ENCODE results near the gene COBL.

Gene COBL

DNA sequence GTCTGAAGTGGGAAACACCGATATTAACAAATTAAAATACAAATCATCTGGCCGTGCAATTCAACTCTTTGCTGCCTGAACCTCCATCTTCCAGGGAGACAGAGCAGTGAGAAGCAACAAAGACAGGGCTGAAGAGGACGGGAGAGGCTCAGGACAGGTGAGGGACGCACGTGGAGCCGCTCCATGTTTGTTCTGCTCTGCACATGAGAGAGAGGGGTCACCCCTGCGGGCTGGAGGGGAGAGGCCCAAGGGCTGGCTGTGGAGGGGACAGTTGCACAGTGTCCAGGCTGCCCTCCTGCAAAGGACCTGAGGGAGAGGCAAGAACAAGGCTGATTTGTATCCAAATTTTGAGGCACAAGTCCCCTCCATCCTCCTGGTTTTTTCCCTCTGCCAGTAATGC is 41.7 kb downstream of the COBL start:
- no peak for DNase-seq

DNA sequence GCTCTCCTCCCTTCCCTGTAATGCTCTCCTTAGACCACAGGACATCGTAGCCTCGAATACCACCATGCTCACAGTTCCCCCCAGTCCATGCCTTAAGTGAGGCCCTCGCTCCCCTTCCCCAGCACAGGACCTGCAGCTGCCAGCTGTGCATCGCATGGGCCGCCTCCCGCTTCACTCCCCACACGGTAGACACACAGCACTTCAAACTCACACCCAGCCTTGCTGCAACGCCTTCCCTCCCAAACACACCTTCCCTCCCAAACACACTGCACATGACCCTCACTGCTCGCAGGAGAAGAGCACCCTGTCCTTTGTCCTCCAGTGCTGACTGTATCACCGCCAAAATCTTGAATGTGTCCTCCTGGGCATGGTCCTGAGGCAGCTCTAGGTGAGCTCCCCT is 42.6 kb downstream of the COBL start:
- DNase-seq: no peak

- DNase-seq: no peak
These were observed 43.2 kb downstream of the COBL start for GRCh38 chr7:51273360-51273759.

GRCh38 chr7:51270965-51271364 is 45.6 kb downstream of the COBL start:
- DNase-seq: no peak

- DNase-seq: no peak
These were observed 46.7 kb downstream of the COBL start for GRCh38 chr7:51269911-51270310.

- DNase-seq: no peak
These were observed 47.3 kb downstream of the COBL start for GRCh38 chr7:51269321-51269720.

GRCh38 chr7:51268859-51269258 is 47.8 kb downstream of the COBL start:
- DNase-seq: no peak

- DNase-seq: no peak
These were observed 49.4 kb downstream of the COBL start for GRCh38 chr7:51267169-51267568.

DNA sequence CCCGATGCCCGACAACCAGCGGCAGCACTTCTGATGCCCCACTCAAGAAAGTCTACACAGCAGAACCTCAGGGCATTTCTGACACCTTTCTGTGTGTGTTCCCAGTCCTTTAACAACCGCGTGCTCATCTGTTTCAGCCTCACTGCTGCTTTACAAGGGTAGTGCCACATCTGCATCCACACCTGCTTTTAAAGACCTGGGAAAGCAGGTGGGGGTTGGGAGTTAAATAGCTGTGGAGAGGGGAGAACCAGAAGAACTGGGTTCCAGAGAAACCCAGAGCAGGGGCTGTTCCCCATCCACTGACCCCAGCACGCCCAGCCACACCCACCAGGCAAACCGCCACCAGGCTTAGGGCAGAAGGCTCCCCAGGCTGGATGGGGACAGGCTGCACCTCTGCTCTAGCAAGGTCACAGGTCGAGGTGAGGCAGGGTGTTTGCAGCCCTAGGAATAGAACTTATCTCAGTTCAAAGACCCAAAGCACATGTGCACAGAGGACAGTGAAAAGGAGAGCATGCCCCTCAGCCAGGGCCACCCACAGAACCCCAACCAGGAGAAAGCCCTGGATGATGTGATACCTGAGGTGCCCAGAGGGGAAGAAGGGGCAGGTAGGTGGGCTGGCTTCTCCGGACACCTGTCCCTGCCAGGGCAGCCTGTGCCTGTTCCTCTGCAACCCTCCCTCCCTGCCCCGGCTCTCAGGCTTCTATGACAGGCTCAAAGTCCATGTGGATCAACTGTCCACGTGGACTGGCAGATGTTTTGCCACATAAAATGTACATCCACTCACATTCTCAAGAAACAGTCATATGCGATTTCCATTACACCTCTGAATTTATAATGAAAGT is 51.3 kb downstream of the COBL start:
- DNase-seq: no peak

DNA sequence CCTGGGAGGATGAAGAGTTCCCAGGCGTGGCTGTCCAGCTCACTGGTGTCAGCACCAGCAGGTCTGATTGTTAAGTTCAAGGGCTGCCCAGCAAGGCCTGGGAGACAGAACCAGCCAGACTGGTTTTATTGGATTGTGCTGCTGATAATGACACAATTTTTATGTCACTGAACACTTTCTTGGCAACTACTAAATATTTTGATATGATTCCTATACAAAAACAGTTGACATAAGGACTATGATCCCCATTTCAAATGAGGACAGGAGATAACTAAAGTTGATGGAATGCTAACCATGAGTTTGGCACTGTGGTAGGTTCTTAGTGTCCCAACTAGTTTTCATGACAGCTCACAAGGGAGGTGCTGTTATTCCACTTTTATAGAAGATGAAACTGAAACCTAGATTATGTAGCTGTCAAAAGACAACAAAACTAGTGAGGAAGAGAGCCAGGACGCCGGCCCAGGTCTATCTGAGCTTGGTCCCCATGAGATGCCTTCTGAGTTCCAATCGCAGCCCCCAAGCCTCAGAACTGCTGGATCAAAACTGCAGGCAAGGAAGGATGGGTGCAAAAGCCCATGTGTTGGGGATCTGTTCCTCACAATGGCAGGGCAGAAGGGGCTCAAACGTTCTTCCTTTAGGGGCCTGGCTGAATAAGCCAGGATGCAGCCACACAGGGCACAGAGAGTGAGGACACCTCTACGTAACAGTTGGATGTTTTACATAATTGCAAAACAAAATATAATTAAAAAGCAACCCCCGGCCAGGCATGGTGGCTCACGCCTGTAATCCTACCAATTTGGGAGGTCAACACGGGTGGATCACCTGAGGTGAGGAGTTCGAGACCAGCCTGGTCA is 52.8 kb downstream of the COBL start:
- DNase-seq: no peak

GRCh38 chr7:51262796-51263531 is 53.6 kb downstream of the COBL start:
- no peak for DNase-seq

DNA sequence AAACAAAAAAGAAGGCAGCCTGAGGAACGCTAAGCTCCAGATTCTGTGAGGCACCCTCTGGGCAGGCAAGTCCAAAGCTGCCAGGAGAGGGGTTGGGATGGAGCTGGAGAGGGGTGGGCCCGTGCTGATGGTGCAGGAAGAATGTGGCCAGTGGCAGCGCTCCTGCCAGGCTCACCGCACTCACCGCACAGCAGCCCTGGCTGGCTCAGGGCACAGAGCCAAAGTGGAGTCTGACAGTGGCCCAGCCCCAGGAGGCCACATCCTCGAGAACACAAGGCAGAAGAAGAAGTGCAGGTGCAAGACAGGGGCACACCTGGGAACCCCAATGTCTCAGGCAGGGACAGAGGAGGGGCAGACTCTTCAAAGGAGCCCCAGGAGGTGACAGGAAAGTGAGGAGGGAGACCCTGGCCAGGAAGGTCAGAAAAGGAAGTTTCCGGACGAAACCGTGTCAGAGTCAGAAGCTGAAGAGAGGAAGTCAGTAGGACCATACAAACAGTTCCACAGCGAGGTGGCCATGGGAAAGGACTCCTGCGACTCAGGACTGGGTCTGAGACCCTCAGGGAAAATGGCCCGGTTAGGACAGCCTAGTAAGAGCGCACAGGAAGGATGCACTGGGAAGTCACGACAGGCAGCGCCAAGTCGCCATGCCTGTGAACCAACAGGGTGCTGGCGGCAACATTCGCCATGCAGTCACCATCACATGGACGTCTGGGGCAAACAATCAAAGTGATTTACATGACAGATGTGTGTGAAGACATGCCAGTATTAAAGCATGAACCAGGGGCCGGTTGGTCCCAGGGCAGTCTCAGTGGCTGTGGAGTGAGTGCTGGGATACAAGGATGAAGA is 54.4 kb downstream of the COBL start:
- no peak for DNase-seq

GRCh38 chr7:51261117-51261835 is 55.3 kb downstream of the COBL start:
- no peak for DNase-seq

DNA sequence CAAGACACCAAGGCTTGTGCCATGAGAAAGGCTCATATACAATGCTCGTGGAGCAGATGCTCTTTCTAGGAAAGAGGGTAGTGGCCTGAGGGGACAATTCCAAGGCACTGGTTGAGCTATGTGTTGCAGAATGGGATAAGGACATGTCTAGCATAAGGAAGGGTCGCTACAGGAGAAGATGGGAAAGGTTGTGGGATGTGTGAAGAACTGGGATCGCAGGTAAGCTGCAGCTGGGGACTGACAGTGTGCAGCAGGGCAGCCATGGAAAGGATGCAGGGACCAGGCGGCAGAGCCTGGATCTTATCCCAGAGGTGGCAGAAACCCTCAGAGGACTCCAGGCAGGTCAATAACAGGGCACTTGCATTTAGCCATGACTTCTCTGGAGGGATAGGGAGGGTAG is 56.1 kb downstream of the COBL start:
- DNase-seq: no peak

- DNase-seq: no peak
These were observed 56.8 kb downstream of the COBL start for GRCh38 chr7:51259766-51260165.

DNA sequence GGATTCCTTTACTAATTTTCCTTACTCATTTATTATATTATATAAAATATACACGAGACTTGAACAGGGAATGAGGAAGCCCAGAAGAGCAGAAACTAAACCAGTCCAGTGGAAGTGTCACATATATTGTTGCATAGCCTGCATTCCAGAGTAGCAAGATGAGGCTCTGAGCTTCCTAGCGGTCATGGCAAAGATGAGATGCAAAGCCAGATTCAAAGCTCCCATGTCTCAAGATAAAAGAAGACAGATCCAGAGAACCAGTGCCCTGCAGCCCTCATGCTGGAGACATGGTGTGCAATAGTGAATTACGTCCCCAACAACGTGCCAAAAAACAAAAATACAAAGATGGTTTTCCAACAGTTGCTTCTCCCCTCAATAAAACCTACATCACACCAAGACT is 59.7 kb downstream of the COBL start:
- no peak for DNase-seq

- no peak for DNase-seq
These were observed 60.3 kb downstream of the COBL start for GRCh38 chr7:51256209-51256781.

GRCh38 chr7:51255536-51256208 is 60.9 kb downstream of the COBL start:
- DNase-seq: no peak

- DNase-seq: no peak
These were observed 61.6 kb downstream of the COBL start for GRCh38 chr7:51255036-51255435.

GRCh38 chr7:51253157-51253556 is 63.5 kb downstream of the COBL start:
- no peak for DNase-seq

GRCh38 chr7:51251290-51251689 is 65.3 kb downstream of the COBL start:
- DNase-seq: no peak
